Endometrial microvascular endothelial cells (primary cell): ENCODE data around the gene BAG1. TPM values are rescaled to one million over a fixed set of nuclear protein-coding genes. Genes with fewer than 3 reads are reported as not detected.

Experiments used
- in situ Hi-C: cut with HindIII; loops from 2 replicates; pipeline ENCODE4 v1.10.0; 2017; ENCODE audit warnings: low sequenced_read_pairs, low pct_unique_long_range_greater_than_20kb; ENCODE audit errors: inconsistent ontology term
- total RNA-seq: library from RNA; depleted of rRNA; stranded (reverse); fragments of >200 nt; gene quantifications from one replicate; pipeline ENCODE4 v1.2.3, GENCODE V29; 2015; ENCODE audit errors: inconsistent ontology term

BAG1 gene
- total RNA-seq, 1 donor from 2014 or later = 41.4 TPM

GRCh38 chr9:33288235-33288634 lies 23.7 kb upstream of the BAG1 start:
- in situ Hi-C loops = loop anchor here (25.0 kb wide), 1 partner anchor 174 kb away; the partner anchor contains the start of gene NOL6

- in situ Hi-C loops = loop anchor here (25.0 kb wide), 1 partner anchor 175 kb away; the partner anchor contains the start of gene NOL6
Measured at GRCh38 chr9:33287087-33287490, 22.6 kb upstream of the BAG1 start.

- in situ Hi-C loops = loop anchor here (25.0 kb wide), 1 partner anchor 177 kb away; the partner anchor contains the start of gene NOL6
Measured at GRCh38 chr9:33285502-33285901, 21.0 kb upstream of the BAG1 start.

- in situ Hi-C loops = loop anchor here (25.0 kb wide), 1 partner anchor 185 kb away; the partner anchor contains the start of gene NOL6
Measured at GRCh38 chr9:33277484-33277883, 13.0 kb upstream of the BAG1 start.

- in situ Hi-C loops = no loop called here
Measured at GRCh38 chr9:33273972-33274328, 9.4 kb upstream of the BAG1 start.

GRCh38 chr9:33273266-33273971 lies 8.9 kb upstream of the BAG1 start:
- in situ Hi-C loops = no loop called here

GRCh38 chr9:33272061-33272460 lies 7.6 kb upstream of the BAG1 start:
- in situ Hi-C loops = no loop called here

- in situ Hi-C loops = no loop called here
Measured at GRCh38 chr9:33270146-33270545, 5.6 kb upstream of the BAG1 start.

- in situ Hi-C loops = no loop called here
Measured at GRCh38 chr9:33267151-33267767, 2.8 kb upstream of the BAG1 start.

GRCh38 chr9:33265211-33265865 lies 830 bp upstream of the BAG1 start:
- in situ Hi-C loops = no loop called here

- in situ Hi-C loops = no loop called here
Measured at GRCh38 chr9:33264003-33264472, 470 bp downstream of the BAG1 start.

- in situ Hi-C loops = no loop called here
Measured at GRCh38 chr9:33263131-33264002, 1.1 kb downstream of the BAG1 start.

- in situ Hi-C loops = no loop called here
Measured at GRCh38 chr9:33260372-33260771, 4.1 kb downstream of the BAG1 start.

GRCh38 chr9:33257276-33257675 lies 7.2 kb downstream of the BAG1 start:
- in situ Hi-C loops = no loop called here

- in situ Hi-C loops = no loop called here
Measured at GRCh38 chr9:33256236-33256635, 8.3 kb downstream of the BAG1 start.

- in situ Hi-C loops = no loop called here
Measured at GRCh38 chr9:33255471-33255870, 9.0 kb downstream of the BAG1 start.

GRCh38 chr9:33255014-33255413 lies 9.5 kb downstream of the BAG1 start:
- in situ Hi-C loops = no loop called here

GRCh38 chr9:33254211-33254610 lies 10.3 kb downstream of the BAG1 start:
- in situ Hi-C loops = no loop called here

GRCh38 chr9:33250458-33250995 lies 14.0 kb downstream of the BAG1 start:
- in situ Hi-C loops = no loop called here
